Common myeloid progenitor, CD34-positive (primary cell): Measurements from ENCODE around the gene WDR33.

Source experiments
- CTCF ChIA-PET: fragments of 350-600 bp; sonication (Branson Sonifier 250); formaldehyde crosslinking; loops from one replicate; lab custom pipeline; 2021; ENCODE audit warnings: antibody characterized with exemption; lab: Charles Lee
- POLR2A ChIA-PET: fragments of 350-600 bp; sonication (Branson Sonifier 250); formaldehyde crosslinking; loops from one replicate; lab custom pipeline; 2021; ENCODE audit warnings: antibody characterized with exemption; lab: Charles Lee
- DNase-seq, 3 donors: peaks; one replicate each; pipeline versions ENCODE4 v3.0.0 to v3.0.0-alpha.2; 2013
- H3K27ac ChIP-seq, 2 experiments: 1 replicate in 1 of 2; 2 replicates in 1 of 2; pipeline ENCODE4 v1.7.0; 2013; ENCODE audit warnings: inconsistent platforms in 2 of 2, low read length in 2 of 2, mild to moderate bottlenecking in 2 of 2, low read depth in 1 of 2, moderate library complexity in 1 of 2; ENCODE audit not compliant: severe bottlenecking in 2 of 2, insufficient read depth in 1 of 2, poor library complexity in 1 of 2
- H3K27me3 ChIP-seq, 5 experiments: replicated peaks in 2 of 5; 1 replicate in 3 of 5; 2 replicates in 2 of 5; pipeline versions ENCODE4 v1.6.1 to v1.7.0; 2013; ENCODE audit warnings: low read length in 4 of 5, mild to moderate bottlenecking in 2 of 5, moderate library complexity in 2 of 5, inconsistent platforms in 1 of 5; ENCODE audit not compliant: insufficient read depth in 5 of 5, control insufficient read depth in 4 of 5
- H3K36me3 ChIP-seq, 4 experiments: 1 replicate in 2 of 4; 2 replicates in 2 of 4; pipeline versions ENCODE4 v1.6.1 to v1.7.0; 2013; ENCODE audit warnings: low read length in 3 of 4, control low read depth in 1 of 4, mild to moderate bottlenecking in 1 of 4; ENCODE audit not compliant: control insufficient read depth in 4 of 4, insufficient read depth in 4 of 4
- H3K4me1 ChIP-seq, 4 experiments: 1 replicate in 3 of 4; 2 replicates in 1 of 4; pipeline versions ENCODE4 v1.6.1 to v1.7.1; 2013; ENCODE audit warnings: low read length in 3 of 4, mild to moderate bottlenecking in 3 of 4, control low read depth in 1 of 4, inconsistent platforms in 1 of 4, moderate library complexity in 1 of 4; ENCODE audit not compliant: control insufficient read depth in 4 of 4, insufficient read depth in 4 of 4; ENCODE audit errors: control extremely low read depth in 1 of 4
- H3K4me3 ChIP-seq, 7 experiments: 1 replicate in 4 of 7; 2 replicates in 3 of 7; pipeline versions ENCODE4 v1.5.1 to v1.7.0; 2013; ENCODE audit warnings: mild to moderate bottlenecking in 7 of 7, low read length in 6 of 7, moderate library complexity in 6 of 7, inconsistent platforms in 2 of 7, low read depth in 2 of 7, control low read depth in 1 of 7; ENCODE audit not compliant: insufficient read depth in 4 of 7, control insufficient read depth in 1 of 7; ENCODE audit errors: extremely low read depth in 1 of 7
- H3K9me3 ChIP-seq, 5 experiments: 1 replicate in 4 of 5; 2 replicates in 1 of 5; pipeline versions ENCODE4 v1.6.1 to v1.7.1; 2013; ENCODE audit warnings: low read length in 4 of 5, mild to moderate bottlenecking in 2 of 5, inconsistent platforms in 1 of 5, low read depth in 1 of 5, moderate library complexity in 1 of 5; ENCODE audit not compliant: control insufficient read depth in 4 of 5, insufficient read depth in 2 of 5; ENCODE audit errors: control extremely low read depth in 1 of 5
- WGBS: methylation state at CpG from one replicate; pipeline ENCODE4 v1.1.5; 2013; ENCODE audit not compliant: insufficient coverage; 5-methylcytosine and 5-hydroxymethylcytosine counted together

WDR33 gene

GRCh38 chr2:127712999-127713398 lies 98.0 kb downstream of the WDR33 start:
- POLR2A ChIA-PET = no interaction called here
- Histone ChIP-seq H3K36me3 (peaks cover 20 to 50% (median 39%) of the 10 kb centered on the region in 4 experiments), H3K9me3 (no peaks in the 10 kb centered on the region), H3K27me3 (no peaks in the 10 kb centered on the region), H3K27ac (no peak overlapping the region), H3K4me1 (no peaks in the 10 kb centered on the region), H3K4me3 (no peak overlapping the region)
- no peak for DNase-seq
- WGBS = 100% methylated on average over 2 of the region's 2 CpGs
- CTCF ChIA-PET = no interaction called here

- no peaks in the 10 kb centered on the region for H3K9me3 ChIP-seq
- H3K36me3 ChIP-seq = peaks cover 16 to 62% (median 39%) of the 10 kb centered on the region in 4 experiments
- ChIA-PET POLR2A (no interaction called here), CTCF (no interaction called here)
- H3K4me1 ChIP-seq = peaks cover 0 to 2% (median 0%) of the 10 kb centered on the region in 4 experiments
- H3K27me3 ChIP-seq = no peaks in the 10 kb centered on the region
- DNase-seq = no peak
- 92% methylated on average over 13 of the region's 13 CpGs for WGBS
- no peak overlapping the region for H3K4me3 ChIP-seq
- no peak overlapping the region for H3K27ac ChIP-seq
Measured at GRCh38 chr2:127709336-127709735, 101.6 kb downstream of the WDR33 start.

GRCh38 chr2:127707890-127708648 lies 102.9 kb downstream of the WDR33 start:
- DNase-seq = no peak
- H3K4me3 ChIP-seq = no peak overlapping the region
- peaks cover 4 to 10% (median 6%) of the 10 kb centered on the region in 4 experiments for H3K4me1 ChIP-seq
- H3K9me3 ChIP-seq = no peaks in the 10 kb centered on the region
- over 99% methylated on average over 8 of the region's 9 CpGs for WGBS
- ChIA-PET CTCF (interaction anchor here (0.6 kb wide), 1 partner anchor 10 kb away, joined by 3 read pairs; no protein-coding TSS in a partner anchor), POLR2A (no interaction called here)
- peaks cover 14 to 65% (median 35%) of the 10 kb centered on the region in 4 experiments for H3K36me3 ChIP-seq
- no peaks in the 10 kb centered on the region for H3K27me3 ChIP-seq
- no peak overlapping the region for H3K27ac ChIP-seq

GRCh38 chr2:127706215-127706990 lies 104.6 kb downstream of the WDR33 start:
- H3K9me3 ChIP-seq = no peaks in the 10 kb centered on the region
- no peak for DNase-seq
- no peak overlapping the region for H3K27ac ChIP-seq
- H3K27me3 ChIP-seq = no peaks in the 10 kb centered on the region
- ChIA-PET POLR2A (no interaction called here), CTCF (interaction anchor here (1.0 kb wide), 1 partner anchor 12 kb away, joined by 3 read pairs; no protein-coding TSS in a partner anchor)
- H3K4me3 ChIP-seq = no peak overlapping the region
- over 99% methylated on average over 13 of the region's 14 CpGs for WGBS
- H3K36me3 ChIP-seq = peaks cover 14 to 69% (median 35%) of the 10 kb centered on the region in 4 experiments
- peaks cover 12 to 20% (median 16%) of the 10 kb centered on the region in 4 experiments for H3K4me1 ChIP-seq

- peaks cover 14 to 25% (median 21%) of the 10 kb centered on the region in 4 experiments for H3K4me1 ChIP-seq
- no peaks in the 10 kb centered on the region for H3K9me3 ChIP-seq
- H3K36me3 ChIP-seq = peaks cover 10 to 69% (median 32%) of the 10 kb centered on the region in 4 experiments
- ChIA-PET CTCF (interaction anchor here (0.7 to 2.0 kb wide), 3 partner anchors 13 to 113 kb away, joined by 3 to 6 read pairs (median 3); no protein-coding TSS in a partner anchor), POLR2A (no interaction called here)
- WGBS = 100% methylated on average over 4 of the region's 5 CpGs
- no peak overlapping the region for H3K27ac ChIP-seq
- H3K4me3 ChIP-seq = no peak overlapping the region
- no peak for DNase-seq
- H3K27me3 ChIP-seq = no peaks in the 10 kb centered on the region
Measured at GRCh38 chr2:127705391-127706065, 105.4 kb downstream of the WDR33 start.

GRCh38 chr2:127704641-127705390 lies 106.2 kb downstream of the WDR33 start:
- ChIA-PET CTCF (interaction anchor here (0.7 to 2.0 kb wide), 4 partner anchors 14 to 113 kb away, joined by 3 to 6 read pairs (median 4); no protein-coding TSS in a partner anchor), POLR2A (no interaction called here)
- no peak for DNase-seq
- WGBS = 96% methylated on average over 2 of the region's 5 CpGs
- Histone ChIP-seq H3K9me3 (no peaks in the 10 kb centered on the region), H3K27me3 (no peaks in the 10 kb centered on the region), H3K27ac (no peak overlapping the region), H3K36me3 (peaks cover 8 to 62% (median 27%) of the 10 kb centered on the region in 4 experiments), H3K4me1 (peaks cover 14 to 29% (median 24%) of the 10 kb centered on the region in 4 experiments), H3K4me3 (no peak overlapping the region)
